Breast epithelium (tissue), 3 donors: ENCODE results near the gene RELN.

Experiments
- CTCF ChIP-seq, 3 donors: fragments of 450-650 bp; IDR thresholded peaks; one replicate each; pipeline ENCODE4 v1.5.1; 2016 to 2017; ENCODE audit warnings: antibody characterized with exemption in 3 of 3, mild to moderate bottlenecking in 3 of 3, moderate library complexity in 3 of 3
- POLR2A ChIP-seq: fragments of 450-650 bp; IDR thresholded peaks from one replicate; pipeline ENCODE4 v1.6.1; 2016; ENCODE audit warnings: antibody characterized with exemption, mild to moderate bottlenecking, moderate library complexity

- no peak for TF ChIP-seq CTCF (IDR thresholded peaks at IDR 0.05)
- TF ChIP-seq POLR2A = no peak
Observed at GRCh38 chr7:103622274-103622673, 367.2 kb downstream of the RELN start.
